Measurements from ENCODE around the gene FBLN7. TPM values are rescaled to one million over a fixed set of nuclear protein-coding genes. Genes with fewer than 3 reads are reported as not detected.

The FBLN7 gene
- total RNA-seq, 2 experiments from 2014 or later, result 0.25 TPM; not detected in 1

DNA sequence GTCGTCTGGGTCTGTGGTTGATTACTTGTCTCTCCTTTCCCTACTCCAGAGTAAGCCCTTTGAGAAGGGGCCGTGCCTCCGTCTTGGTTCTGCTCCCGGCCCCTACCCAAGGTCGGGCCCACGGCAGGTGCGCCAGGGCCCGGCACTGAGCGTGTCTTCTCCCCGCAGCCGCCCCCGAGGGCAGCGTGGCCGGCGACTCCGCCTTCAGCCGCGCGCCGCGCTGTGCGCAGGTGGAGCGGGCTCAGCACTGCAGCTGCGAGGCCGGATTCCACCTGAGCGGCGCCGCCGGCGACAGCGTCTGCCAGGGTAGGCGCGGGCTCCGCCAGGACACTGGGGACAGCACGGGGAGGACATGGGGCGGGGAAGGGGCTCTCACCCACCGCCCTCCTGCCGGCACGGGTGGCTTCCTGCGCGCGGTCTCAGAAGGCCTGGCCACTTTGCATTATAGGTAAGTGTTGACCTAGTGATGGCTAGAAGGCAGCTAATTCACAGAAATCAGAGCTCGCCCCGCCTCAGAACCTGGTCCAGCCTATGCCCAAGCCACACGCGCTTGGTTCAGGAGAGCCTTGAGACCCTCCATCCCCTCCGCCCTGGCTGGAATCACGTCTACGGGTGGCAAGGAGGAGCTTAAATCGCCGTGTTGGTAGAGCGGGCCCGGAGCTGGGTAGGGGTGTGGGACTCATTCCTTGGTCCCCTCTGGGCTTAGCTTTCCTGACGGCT, 43.5 kb downstream of the FBLN7 start:
- TF ChIP-seq, protein P1, sequence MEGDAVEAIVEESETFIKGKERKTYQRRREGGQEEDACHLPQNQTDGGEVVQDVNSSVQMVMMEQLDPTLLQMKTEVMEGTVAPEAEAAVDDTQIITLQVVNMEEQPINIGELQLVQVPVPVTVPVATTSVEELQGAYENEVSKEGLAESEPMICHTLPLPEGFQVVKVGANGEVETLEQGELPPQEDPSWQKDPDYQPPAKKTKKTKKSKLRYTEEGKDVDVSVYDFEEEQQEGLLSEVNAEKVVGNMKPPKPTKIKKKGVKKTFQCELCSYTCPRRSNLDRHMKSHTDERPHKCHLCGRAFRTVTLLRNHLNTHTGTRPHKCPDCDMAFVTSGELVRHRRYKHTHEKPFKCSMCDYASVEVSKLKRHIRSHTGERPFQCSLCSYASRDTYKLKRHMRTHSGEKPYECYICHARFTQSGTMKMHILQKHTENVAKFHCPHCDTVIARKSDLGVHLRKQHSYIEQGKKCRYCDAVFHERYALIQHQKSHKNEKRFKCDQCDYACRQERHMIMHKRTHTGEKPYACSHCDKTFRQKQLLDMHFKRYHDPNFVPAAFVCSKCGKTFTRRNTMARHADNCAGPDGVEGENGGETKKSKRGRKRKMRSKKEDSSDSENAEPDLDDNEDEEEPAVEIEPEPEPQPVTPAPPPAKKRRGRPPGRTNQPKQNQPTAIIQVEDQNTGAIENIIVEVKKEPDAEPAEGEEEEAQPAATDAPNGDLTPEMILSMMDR (conservative IDR thresholded peaks at IDR 0.05; ENCODE audit: low read length), result no peak
- TF ChIP-seq EZH2phosphoT487 (IDR thresholded peaks at IDR 0.05; ENCODE audit: borderline replicate concordance, low read depth, low read length), result no peak
- CTCF ChIA-PET (ENCODE audit: unreplicated experiment), result no interaction called here
- H3K9me3 ChIP-seq (ENCODE audit: low read length), result no peaks in the 10 kb centered on the region
- no peaks in the 10 kb centered on the region for H3K79me2 ChIP-seq (ENCODE audit: insufficient read depth, low read depth, low read length)
- H2AFZ ChIP-seq (ENCODE audit: low read length), result no peak overlapping the region
- H3K36me3 ChIP-seq (ENCODE audit: insufficient read depth, low read length), result no peaks in the 10 kb centered on the region
- no peak overlapping the region for H3K4me3 ChIP-seq (ENCODE audit: low read depth, low read length, poor library complexity, severe bottlenecking)
- intact Hi-C loops (cut with micrococcal nuclease; ENCODE audit: unreplicated experiment), result no loop called here
- no peaks in the 10 kb centered on the region for H4K20me1 ChIP-seq (ENCODE audit: insufficient read depth, low read length)
- DNase-seq (ENCODE audit: low spot score), result no peak
- BruUV-seq (replicated peaks), result no TSS peak
- no peaks in the 10 kb centered on the region for H3K9me2 ChIP-seq (ENCODE audit: insufficient read depth, low read length)
- H3K27ac ChIP-seq (ENCODE audit: low read depth, low read length, poor library complexity, severe bottlenecking), result no peak overlapping the region
- no peaks in the 10 kb centered on the region for H3K4me1 ChIP-seq (ENCODE audit: insufficient read depth, low read length, poor library complexity, severe bottlenecking)
- POLR2A ChIA-PET, result interaction anchor here (0.5 kb wide), 1 partner anchor 50 kb away, joined by 3 read pairs; no protein-coding TSS in a partner anchor
- H3K4me2 ChIP-seq (ENCODE audit: low read length), result no peak overlapping the region

DNA sequence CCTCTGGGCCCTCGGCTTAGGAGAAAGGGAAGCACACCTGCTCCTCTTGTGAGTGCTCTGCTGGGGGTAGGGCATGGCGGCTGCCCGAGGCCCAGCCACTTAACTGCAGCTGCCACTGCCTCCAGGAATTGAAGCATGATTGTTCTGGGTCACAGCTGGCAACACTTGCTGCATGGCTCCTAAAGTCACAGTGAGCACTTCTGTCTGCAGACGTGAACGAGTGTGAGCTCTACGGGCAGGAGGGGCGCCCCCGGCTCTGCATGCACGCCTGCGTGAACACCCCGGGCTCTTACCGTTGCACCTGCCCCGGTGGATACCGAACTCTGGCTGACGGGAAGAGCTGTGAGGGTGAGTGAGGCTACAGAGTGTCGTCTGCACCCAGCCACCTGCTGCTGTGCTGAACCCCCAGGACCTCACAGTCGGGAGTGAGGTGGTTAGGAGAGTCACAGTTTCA, 44.4 kb downstream of the FBLN7 start:
- TF ChIP-seq, protein P1 (conservative IDR thresholded peaks at IDR 0.05; ENCODE audit: low read length), result no peak
- no peak for TF ChIP-seq EZH2phosphoT487 (IDR thresholded peaks at IDR 0.05; ENCODE audit: borderline replicate concordance, low read depth, low read length)
- no peak overlapping the region for H3K27ac ChIP-seq (ENCODE audit: low read depth, low read length, poor library complexity, severe bottlenecking)
- H4K20me1 ChIP-seq (ENCODE audit: insufficient read depth, low read length), result no peaks in the 10 kb centered on the region
- H3K9me2 ChIP-seq (ENCODE audit: insufficient read depth, low read length), result no peaks in the 10 kb centered on the region
- no peak overlapping the region for H2AFZ ChIP-seq (ENCODE audit: low read length)
- CTCF ChIA-PET (ENCODE audit: unreplicated experiment), result no interaction called here
- no peaks in the 10 kb centered on the region for H3K9me3 ChIP-seq (ENCODE audit: low read length)
- no peak overlapping the region for H3K4me3 ChIP-seq (ENCODE audit: low read depth, low read length, poor library complexity, severe bottlenecking)
- intact Hi-C loops (cut with micrococcal nuclease; ENCODE audit: unreplicated experiment), result no loop called here
- BruUV-seq (replicated peaks), result no TSS peak
- H3K4me1 ChIP-seq (ENCODE audit: insufficient read depth, low read length, poor library complexity, severe bottlenecking), result peaks cover 2% of the 10 kb centered on the region
- no peaks in the 10 kb centered on the region for H3K79me2 ChIP-seq (ENCODE audit: insufficient read depth, low read depth, low read length)
- no peaks in the 10 kb centered on the region for H3K36me3 ChIP-seq (ENCODE audit: insufficient read depth, low read length)
- H3K4me2 ChIP-seq (ENCODE audit: low read length), result no peak overlapping the region
- no peak for DNase-seq (ENCODE audit: low spot score)
- POLR2A ChIA-PET, result interaction anchor here (0.5 kb wide), 1 partner anchor 50 kb away, joined by 3 read pairs; no protein-coding TSS in a partner anchor

DNA sequence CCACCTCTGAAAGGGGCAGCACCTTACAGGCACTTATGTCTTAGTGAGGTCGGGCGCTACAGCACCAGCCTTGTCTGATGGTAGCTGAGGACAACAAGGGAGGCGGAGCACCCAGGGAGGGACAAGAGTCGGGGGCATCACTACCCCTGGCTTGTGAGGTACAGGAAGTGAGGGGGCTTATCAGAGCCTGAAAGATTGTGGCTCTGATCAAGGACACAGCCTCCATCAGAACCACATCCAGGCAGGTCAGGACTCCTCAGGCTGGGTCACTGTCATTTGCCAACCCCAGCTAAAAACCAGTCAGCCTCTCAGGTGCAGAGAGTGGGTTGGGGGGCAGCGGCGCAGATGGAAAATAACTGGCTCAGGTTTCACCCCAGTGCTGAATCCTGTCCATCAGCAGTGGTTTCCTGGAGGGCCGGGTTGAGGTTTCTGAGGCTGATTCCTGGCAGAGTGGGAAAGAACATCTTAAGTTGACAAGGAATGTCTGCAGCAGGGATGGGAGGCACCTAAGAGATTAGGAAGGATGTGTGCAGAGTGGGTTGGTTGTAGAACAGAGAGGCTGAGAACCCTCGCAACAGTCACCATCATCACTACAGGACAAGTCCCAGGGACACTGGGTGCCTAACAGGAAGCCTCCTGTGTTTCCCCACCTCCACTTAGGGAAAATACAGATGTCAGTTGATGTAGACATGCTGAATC, 45.3 kb downstream of the FBLN7 start:
- no peaks in the 10 kb centered on the region for H3K79me2 ChIP-seq (ENCODE audit: insufficient read depth, low read depth, low read length)
- H3K27ac ChIP-seq (ENCODE audit: low read depth, low read length, poor library complexity, severe bottlenecking), result no peak overlapping the region
- intact Hi-C loops (cut with micrococcal nuclease; ENCODE audit: unreplicated experiment), result no loop called here
- no peak overlapping the region for H3K4me3 ChIP-seq (ENCODE audit: low read depth, low read length, poor library complexity, severe bottlenecking)
- ChIA-PET CTCF (ENCODE audit: unreplicated experiment) (no interaction called here), POLR2A (no interaction called here)
- H2AFZ ChIP-seq (ENCODE audit: low read length), result no peak overlapping the region
- H3K9me2 ChIP-seq (ENCODE audit: insufficient read depth, low read length), result no peaks in the 10 kb centered on the region
- no peaks in the 10 kb centered on the region for H4K20me1 ChIP-seq (ENCODE audit: insufficient read depth, low read length)
- H3K36me3 ChIP-seq (ENCODE audit: insufficient read depth, low read length), result no peaks in the 10 kb centered on the region
- BruUV-seq (replicated peaks), result no TSS peak
- TF ChIP-seq EZH2phosphoT487 (IDR thresholded peaks at IDR 0.05; ENCODE audit: borderline replicate concordance, low read depth, low read length), result no peak
- TF ChIP-seq, protein P1 (conservative IDR thresholded peaks at IDR 0.05; ENCODE audit: low read length), result no peak
- no peak overlapping the region for H3K4me2 ChIP-seq (ENCODE audit: low read length)
- no peaks in the 10 kb centered on the region for H3K9me3 ChIP-seq (ENCODE audit: low read length)
- peaks cover 10% of the 10 kb centered on the region for H3K4me1 ChIP-seq (ENCODE audit: insufficient read depth, low read length, poor library complexity, severe bottlenecking)
- DNase-seq (ENCODE audit: low spot score), result no peak
